Stomach (tissue), 4 donors: ENCODE results near the gene TRABD2B.

Source experiments
- CTCF ChIP-seq, 7 experiments: fragments of 450-650 bp in 4 of 7; fragments of 200-600 bp in 3 of 7; sonication (generic) in 3 of 7; IDR thresholded peaks; one replicate each; pipeline ENCODE4 v1.5.1; 2016 to 2019; ENCODE audit warnings: antibody characterized with exemption in 7 of 7, control low read depth in 2 of 7, mild to moderate bottlenecking in 1 of 7
- EP300 ChIP-seq: sonication (generic); formaldehyde crosslinking; IDR thresholded peaks from one replicate; pipeline ENCODE4 v1.6.1; 2017; ENCODE audit warnings: antibody characterized with exemption

- no peak for TF ChIP-seq CTCF (IDR thresholded peaks at IDR 0.05)
- no peak for TF ChIP-seq EP300
Observed at GRCh38 chr1:48038270-48038767, 41.1 kb upstream of the TRABD2B start.
